Measurements from ENCODE around the gene FAM229B. TPM values are rescaled to one million over a fixed set of nuclear protein-coding genes. Genes with fewer than 3 reads are reported as not detected.

The FAM229B gene
- total and polyA plus RNA-seq, 9 of the 15 experiments (the other 6 are each of a cell fraction or from before 2014, with no cell fraction given): 3.3 to 17.4 (median 5.8) TPM

DNA sequence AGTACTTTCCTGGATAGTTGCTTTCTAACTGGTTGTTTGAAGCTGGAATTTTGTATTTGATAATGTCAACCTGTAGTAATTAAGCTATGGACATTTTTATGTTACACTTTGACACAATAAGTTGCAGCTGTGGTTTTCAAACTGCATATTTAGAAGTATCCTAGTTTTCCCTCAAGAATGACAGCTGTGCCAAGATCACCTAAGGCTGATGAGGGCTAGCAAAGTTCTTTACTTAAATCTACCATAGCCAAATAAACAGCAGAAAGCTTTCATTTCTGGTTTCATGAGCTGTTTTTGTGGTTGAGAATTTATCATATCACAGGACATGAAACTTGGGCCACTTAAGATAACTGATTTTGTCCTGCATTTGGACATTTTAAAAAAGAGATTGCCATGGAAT lies 30.6 kb downstream of the FAM229B start (continued):
- TF ChIP-seq, protein P1, sequence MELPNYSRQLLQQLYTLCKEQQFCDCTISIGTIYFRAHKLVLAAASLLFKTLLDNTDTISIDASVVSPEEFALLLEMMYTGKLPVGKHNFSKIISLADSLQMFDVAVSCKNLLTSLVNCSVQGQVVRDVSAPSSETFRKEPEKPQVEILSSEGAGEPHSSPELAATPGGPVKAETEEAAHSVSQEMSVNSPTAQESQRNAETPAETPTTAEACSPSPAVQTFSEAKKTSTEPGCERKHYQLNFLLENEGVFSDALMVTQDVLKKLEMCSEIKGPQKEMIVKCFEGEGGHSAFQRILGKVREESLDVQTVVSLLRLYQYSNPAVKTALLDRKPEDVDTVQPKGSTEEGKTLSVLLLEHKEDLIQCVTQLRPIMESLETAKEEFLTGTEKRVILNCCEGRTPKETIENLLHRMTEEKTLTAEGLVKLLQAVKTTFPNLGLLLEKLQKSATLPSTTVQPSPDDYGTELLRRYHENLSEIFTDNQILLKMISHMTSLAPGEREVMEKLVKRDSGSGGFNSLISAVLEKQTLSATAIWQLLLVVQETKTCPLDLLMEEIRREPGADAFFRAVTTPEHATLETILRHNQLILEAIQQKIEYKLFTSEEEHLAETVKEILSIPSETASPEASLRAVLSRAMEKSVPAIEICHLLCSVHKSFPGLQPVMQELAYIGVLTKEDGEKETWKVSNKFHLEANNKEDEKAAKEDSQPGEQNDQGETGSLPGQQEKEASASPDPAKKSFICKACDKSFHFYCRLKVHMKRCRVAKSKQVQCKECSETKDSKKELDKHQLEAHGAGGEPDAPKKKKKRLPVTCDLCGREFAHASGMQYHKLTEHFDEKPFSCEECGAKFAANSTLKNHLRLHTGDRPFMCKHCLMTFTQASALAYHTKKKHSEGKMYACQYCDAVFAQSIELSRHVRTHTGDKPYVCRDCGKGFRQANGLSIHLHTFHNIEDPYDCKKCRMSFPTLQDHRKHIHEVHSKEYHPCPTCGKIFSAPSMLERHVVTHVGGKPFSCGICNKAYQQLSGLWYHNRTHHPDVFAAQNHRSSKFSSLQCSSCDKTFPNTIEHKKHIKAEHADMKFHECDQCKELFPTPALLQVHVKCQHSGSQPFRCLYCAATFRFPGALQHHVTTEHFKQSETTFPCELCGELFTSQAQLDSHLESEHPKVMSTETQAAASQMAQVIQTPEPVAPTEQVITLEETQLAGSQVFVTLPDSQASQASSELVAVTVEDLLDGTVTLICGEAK (IDR thresholded peaks at IDR 0.05): no peak
- TF ChIP-seq, protein P1 (CRISPR knock-in tag; IDR thresholded peaks at IDR 0.05): no peak
